ENCODE results near the gene CSF1R. TPM values are rescaled to one million over a fixed set of nuclear protein-coding genes. Genes with fewer than 3 reads are reported as not detected.

Gene CSF1R
- total and polyA plus RNA-seq, 2 donors (not counting 3 experiments of a cell fraction or from before 2014, with no cell fraction given) = not detected

- H3K27me3 ChIP-seq (ENCODE audit: control insufficient read depth in 2 of 2, insufficient read depth in 2 of 2, low read length in 2 of 2) = peaks cover 4 to 5% of the 10 kb centered on the region in 2 experiments
- H2AFZ ChIP-seq (ENCODE audit: low read depth, low read length) = no peak overlapping the region
- BruUV-seq (replicated peaks) = no TSS peak
- POLR2A ChIA-PET = no interaction called here
- no peaks in the 10 kb centered on the region for H3K9me3 ChIP-seq (replicated peaks; ENCODE audit: control insufficient read depth, insufficient read depth, low read length)
- H3K36me3 ChIP-seq (ENCODE audit: control insufficient read depth in 2 of 2, extremely low read depth in 1 of 2, insufficient read depth in 2 of 2, low read length in 2 of 2) = no peaks in the 10 kb centered on the region
- intact Hi-C loops (cut with micrococcal nuclease) (no loop called here), dilution Hi-C loops (cut with MboI; ENCODE audit: extremely low pct_ligation_motif_present, low sequenced_read_pairs) (no loop called here)
- no peak for DNase-seq (ENCODE audit: low read depth, low spot score)
- no peak overlapping the region for H3K27ac ChIP-seq (ENCODE audit: insufficient read depth, low read depth, low read length)
- no peaks in the 10 kb centered on the region for H3K9me1 ChIP-seq (replicated peaks; ENCODE audit: control insufficient read depth, extremely low read depth, insufficient read depth, low read length)
- H3K4me3 ChIP-seq (replicated peaks in 1 of 3; ENCODE audit: insufficient read depth in 1 of 3, low read depth in 1 of 3, low read length in 3 of 3) = no peak overlapping the region
- no peak for TF ChIP-seq POLR2A (IDR thresholded peaks at IDR 0.05; ENCODE audit: low read depth, low read length)
- no peak for TF ChIP-seq MYC (IDR thresholded peaks at IDR 0.05; ENCODE audit: low read depth, low read length)
- TF ChIP-seq GATA2 (IDR thresholded peaks at IDR 0.05; ENCODE audit: insufficient read depth, insufficient read length, low read depth, low read length) = no peak
- no peak for FAIRE-seq
- no peaks in the 10 kb centered on the region for H4K20me1 ChIP-seq (replicated peaks; ENCODE audit: control insufficient read depth, extremely low read depth, insufficient read depth, low read length)
- no peak overlapping the region for H3K4me2 ChIP-seq (ENCODE audit: insufficient read depth, low read length)
- CTCF ChIA-PET = no interaction called here
- H3K4me1 ChIP-seq (ENCODE audit: control insufficient read depth, extremely low read depth, insufficient read depth, low read length) = no peaks in the 10 kb centered on the region
- no peak overlapping the region for H3K9ac ChIP-seq (replicated peaks; ENCODE audit: extremely low read depth, insufficient read depth, low read length)
- H3K79me2 ChIP-seq (ENCODE audit: control insufficient read depth, insufficient read depth, low read length) = no peaks in the 10 kb centered on the region
These were observed 22.6 kb upstream of the CSF1R start for GRCh38 chr5:150108711-150109514.

DNA sequence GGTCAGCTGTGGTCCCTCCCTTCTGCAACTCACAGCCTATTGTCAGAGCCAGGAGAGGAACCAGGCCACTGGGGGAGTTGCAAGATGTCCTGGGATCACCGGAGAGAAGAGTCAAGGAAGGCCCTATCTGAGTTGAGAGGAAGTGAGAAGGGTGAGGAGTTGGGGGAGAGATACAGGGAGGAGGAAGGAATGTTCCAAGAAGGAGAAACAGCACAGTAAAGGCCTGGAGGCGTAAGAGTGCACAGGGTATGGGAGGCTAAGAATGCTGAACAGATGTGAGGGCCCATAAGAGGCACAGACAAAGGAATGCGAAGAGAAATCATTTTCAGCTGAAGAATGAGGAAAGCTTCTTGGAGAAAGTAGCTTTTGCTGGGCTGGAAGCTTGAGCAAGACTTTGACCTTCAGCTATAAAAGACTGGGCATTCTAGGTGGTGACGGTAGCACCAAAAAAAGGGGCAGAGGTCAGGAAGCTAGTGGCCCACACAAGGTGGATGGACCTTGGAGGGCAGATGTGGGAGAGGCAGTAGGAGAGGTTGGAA is 21.6 kb upstream of the CSF1R start:
- Histone ChIP-seq H3K9me1 (replicated peaks; ENCODE audit: control insufficient read depth, extremely low read depth, insufficient read depth, low read length) (no peaks in the 10 kb centered on the region), H3K4me2 (ENCODE audit: insufficient read depth, low read length) (no peak overlapping the region), H3K79me2 (ENCODE audit: control insufficient read depth, insufficient read depth, low read length) (no peaks in the 10 kb centered on the region), H3K9me3 (replicated peaks; ENCODE audit: control insufficient read depth, insufficient read depth, low read length) (no peaks in the 10 kb centered on the region), H3K27me3 (ENCODE audit: control insufficient read depth in 2 of 2, insufficient read depth in 2 of 2, low read length in 2 of 2) (peaks cover 4 to 5% of the 10 kb centered on the region in 2 experiments), H3K4me1 (ENCODE audit: control insufficient read depth, extremely low read depth, insufficient read depth, low read length) (no peaks in the 10 kb centered on the region), H3K9ac (replicated peaks; ENCODE audit: extremely low read depth, insufficient read depth, low read length) (no peak overlapping the region), H3K27ac (ENCODE audit: insufficient read depth, low read depth, low read length) (no peak overlapping the region), H3K4me3 (replicated peaks in 1 of 3; ENCODE audit: insufficient read depth in 1 of 3, low read depth in 1 of 3, low read length in 3 of 3) (no peak overlapping the region), H3K36me3 (ENCODE audit: control insufficient read depth in 2 of 2, extremely low read depth in 1 of 2, insufficient read depth in 2 of 2, low read length in 2 of 2) (no peaks in the 10 kb centered on the region), H4K20me1 (replicated peaks; ENCODE audit: control insufficient read depth, extremely low read depth, insufficient read depth, low read length) (no peaks in the 10 kb centered on the region), H2AFZ (ENCODE audit: low read depth, low read length) (no peak overlapping the region)
- DNase-seq (ENCODE audit: low read depth, low spot score) (no peak), FAIRE-seq (no peak)
- intact Hi-C loops (cut with micrococcal nuclease) (no loop called here), dilution Hi-C loops (cut with MboI; ENCODE audit: extremely low pct_ligation_motif_present, low sequenced_read_pairs) (no loop called here)
- TF ChIP-seq MYC (IDR thresholded peaks at IDR 0.05; ENCODE audit: low read depth, low read length) (no peak), POLR2A (IDR thresholded peaks at IDR 0.05; ENCODE audit: low read depth, low read length) (no peak), FOS (IDR thresholded peaks at IDR 0.05; ENCODE audit: borderline replicate concordance, insufficient read depth, low read length) (no peak), GATA2 (IDR thresholded peaks at IDR 0.05; ENCODE audit: insufficient read depth, insufficient read length, low read depth, low read length) (no peak)
- no TSS peak for BruUV-seq (replicated peaks)
- POLR2A ChIA-PET = no interaction called here
- CTCF ChIA-PET = no interaction called here
